Body of pancreas (tissue), 4 donors: ENCODE data around the gene HES5.

Source experiments
- POLR2A ChIP-seq, 3 donors: fragments of 450-650 bp; IDR thresholded peaks; one replicate each; pipeline ENCODE4 v1.6.1; 2016; ENCODE audit warnings: antibody characterized with exemption in 3 of 3, mild to moderate bottlenecking in 2 of 3
- TF ChIP-seq, protein P1 (sequence below), 7 experiments: fragments of 450-650 bp in 4 of 7; fragments of 200-600 bp in 3 of 7; sonication (generic) in 3 of 7; IDR thresholded peaks; one replicate each; pipeline ENCODE4 v1.5.1; 2016 to 2019; ENCODE audit warnings: antibody characterized with exemption in 7 of 7

- TF ChIP-seq POLR2A (IDR thresholded peaks at IDR 0.05), result no peak
- TF ChIP-seq, protein P1, sequence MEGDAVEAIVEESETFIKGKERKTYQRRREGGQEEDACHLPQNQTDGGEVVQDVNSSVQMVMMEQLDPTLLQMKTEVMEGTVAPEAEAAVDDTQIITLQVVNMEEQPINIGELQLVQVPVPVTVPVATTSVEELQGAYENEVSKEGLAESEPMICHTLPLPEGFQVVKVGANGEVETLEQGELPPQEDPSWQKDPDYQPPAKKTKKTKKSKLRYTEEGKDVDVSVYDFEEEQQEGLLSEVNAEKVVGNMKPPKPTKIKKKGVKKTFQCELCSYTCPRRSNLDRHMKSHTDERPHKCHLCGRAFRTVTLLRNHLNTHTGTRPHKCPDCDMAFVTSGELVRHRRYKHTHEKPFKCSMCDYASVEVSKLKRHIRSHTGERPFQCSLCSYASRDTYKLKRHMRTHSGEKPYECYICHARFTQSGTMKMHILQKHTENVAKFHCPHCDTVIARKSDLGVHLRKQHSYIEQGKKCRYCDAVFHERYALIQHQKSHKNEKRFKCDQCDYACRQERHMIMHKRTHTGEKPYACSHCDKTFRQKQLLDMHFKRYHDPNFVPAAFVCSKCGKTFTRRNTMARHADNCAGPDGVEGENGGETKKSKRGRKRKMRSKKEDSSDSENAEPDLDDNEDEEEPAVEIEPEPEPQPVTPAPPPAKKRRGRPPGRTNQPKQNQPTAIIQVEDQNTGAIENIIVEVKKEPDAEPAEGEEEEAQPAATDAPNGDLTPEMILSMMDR (IDR thresholded peaks at IDR 0.05), result no peak
Measured at GRCh38 chr1:2519029-2519685, 10.9 kb downstream of the HES5 start.
